ENCODE data around the gene UPP2.

Gene UPP2

GRCh38 chr2:158100411-158100810 is 1.3 kb upstream of the UPP2 start:
- TF ChIP-seq FOXP2 (optimal IDR thresholded peaks at IDR 0.05; ENCODE audit: borderline replicate concordance, extremely low read depth, extremely low read length, insufficient read depth) (no peak), POLR2AphosphoS5 (IDR thresholded peaks at IDR 0.05; ENCODE audit: low read depth, low read length) (no peak), TAF1 (IDR thresholded peaks at IDR 0.05; ENCODE audit: borderline replicate concordance, insufficient read depth, low read length) (no peak), SIN3A (IDR thresholded peaks at IDR 0.05; ENCODE audit: borderline replicate concordance, insufficient read depth, low read length) (no peak), REST (IDR thresholded peaks at IDR 0.05; ENCODE audit: insufficient read depth in 1 of 2, low read depth in 2 of 2, low read length in 2 of 2) (no peak)

- TF ChIP-seq REST (IDR thresholded peaks at IDR 0.05; ENCODE audit: insufficient read depth in 1 of 2, low read depth in 2 of 2, low read length in 2 of 2) (no peak), TAF1 (IDR thresholded peaks at IDR 0.05; ENCODE audit: borderline replicate concordance, insufficient read depth, low read length) (no peak), FOXP2 (optimal IDR thresholded peaks at IDR 0.05; ENCODE audit: borderline replicate concordance, extremely low read depth, extremely low read length, insufficient read depth) (no peak), POLR2AphosphoS5 (IDR thresholded peaks at IDR 0.05; ENCODE audit: low read depth, low read length) (no peak), SIN3A (IDR thresholded peaks at IDR 0.05; ENCODE audit: borderline replicate concordance, insufficient read depth, low read length) (no peak)
Measured at GRCh38 chr2:158102446-158102845, 770 bp downstream of the UPP2 start.

- no peak for TF ChIP-seq TAF1 (IDR thresholded peaks at IDR 0.05; ENCODE audit: borderline replicate concordance, insufficient read depth, low read length)
- TF ChIP-seq POLR2AphosphoS5 (IDR thresholded peaks at IDR 0.05; ENCODE audit: low read depth, low read length) = no peak
- TF ChIP-seq FOXP2 (optimal IDR thresholded peaks at IDR 0.05; ENCODE audit: borderline replicate concordance, extremely low read depth, extremely low read length, insufficient read depth) = no peak
- no peak for TF ChIP-seq SIN3A (IDR thresholded peaks at IDR 0.05; ENCODE audit: borderline replicate concordance, insufficient read depth, low read length)
- TF ChIP-seq REST (IDR thresholded peaks at IDR 0.05; ENCODE audit: insufficient read depth in 1 of 2, low read depth in 2 of 2, low read length in 2 of 2) = no peak
Measured at GRCh38 chr2:158103411-158104012, 1.8 kb downstream of the UPP2 start.

- no peak for TF ChIP-seq TAF1 (IDR thresholded peaks at IDR 0.05; ENCODE audit: borderline replicate concordance, insufficient read depth, low read length)
- no peak for TF ChIP-seq FOXP2 (optimal IDR thresholded peaks at IDR 0.05; ENCODE audit: borderline replicate concordance, extremely low read depth, extremely low read length, insufficient read depth)
- no peak for TF ChIP-seq REST (IDR thresholded peaks at IDR 0.05; ENCODE audit: insufficient read depth in 1 of 2, low read depth in 2 of 2, low read length in 2 of 2)
- no peak for TF ChIP-seq SIN3A (IDR thresholded peaks at IDR 0.05; ENCODE audit: borderline replicate concordance, insufficient read depth, low read length)
- no peak for TF ChIP-seq POLR2AphosphoS5 (IDR thresholded peaks at IDR 0.05; ENCODE audit: low read depth, low read length)
Measured at GRCh38 chr2:158104903-158105302, 3.2 kb downstream of the UPP2 start.

Measured in PFSK-1 (cell line).